GM12891 (cell line): ENCODE measurements around the gene DUSP2.

Experiments
- POLR2A ChIP-seq: IDR thresholded peaks from 2 replicates; pipeline ENCODE4 v1.6.1; 2011; ENCODE audit warnings: low read depth, low read length, control low read depth
- POLR2AphosphoS5 ChIP-seq: IDR thresholded peaks from 2 replicates; pipeline ENCODE4 v1.6.1; 2011; ENCODE audit warnings: low read depth, low read length, control low read depth

DNA sequence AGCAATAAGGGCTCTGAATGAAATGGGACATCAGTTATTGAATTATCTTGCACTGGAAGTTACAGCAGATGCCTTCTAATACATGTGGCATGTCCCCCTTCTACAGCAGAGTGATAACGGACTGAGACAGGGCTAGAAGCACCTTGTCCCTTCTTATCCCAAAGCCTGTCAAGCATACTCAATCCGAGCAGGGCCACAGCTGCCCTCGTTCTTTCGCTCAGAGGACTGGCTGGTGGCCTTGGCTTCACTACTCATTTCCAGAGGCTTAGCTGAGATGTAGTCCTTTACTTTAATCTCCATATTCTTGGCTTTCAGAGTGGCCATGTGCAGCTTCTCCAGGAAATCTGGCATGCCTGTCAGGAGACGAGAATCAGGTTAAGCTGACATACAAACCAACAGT, 41.3 kb upstream of the DUSP2 start:
- no peak for TF ChIP-seq POLR2A
- TF ChIP-seq POLR2AphosphoS5 = no peak
